CD1c-positive myeloid dendritic cell (primary cell): ENCODE measurements around the gene LRRC53.

Experiments
- DNase-seq: peaks from one replicate; pipeline ENCODE4 v3.0.0-alpha.2; 2016; ENCODE audit errors: extremely low spot score

The LRRC53 gene

GRCh38 chr1:74431531-74431930 lies 80.9 kb downstream of the LRRC53 start:
- DNase-seq = no peak

- no peak for DNase-seq
Observed at GRCh38 chr1:74430342-74430934, 82.0 kb downstream of the LRRC53 start.

- no peak for DNase-seq
Observed at GRCh38 chr1:74429580-74429979, 82.8 kb downstream of the LRRC53 start.

GRCh38 chr1:74427681-74428080 lies 84.7 kb downstream of the LRRC53 start:
- no peak for DNase-seq

- no peak for DNase-seq
Observed at GRCh38 chr1:74426208-74426937, 86.0 kb downstream of the LRRC53 start.

GRCh38 chr1:74425676-74426075 lies 86.7 kb downstream of the LRRC53 start:
- no peak for DNase-seq

- DNase-seq = no peak
Observed at GRCh38 chr1:74423471-74423870, 88.9 kb downstream of the LRRC53 start.

- DNase-seq = no peak
Observed at GRCh38 chr1:74422421-74423292, 89.8 kb downstream of the LRRC53 start.

- no peak for DNase-seq
Observed at GRCh38 chr1:74420467-74420866, 91.9 kb downstream of the LRRC53 start.
